ENCODE results near the gene TIMP3. TPM values are rescaled to one million over a fixed set of nuclear protein-coding genes. Genes with fewer than 3 reads are reported as not detected.
A peak's percentile ranks its signal among the peaks of the same experiment; 100 is the strongest.

Gene TIMP3
- total RNA-seq, 1 experiment from 2014 or later: 3.3 TPM

DNA sequence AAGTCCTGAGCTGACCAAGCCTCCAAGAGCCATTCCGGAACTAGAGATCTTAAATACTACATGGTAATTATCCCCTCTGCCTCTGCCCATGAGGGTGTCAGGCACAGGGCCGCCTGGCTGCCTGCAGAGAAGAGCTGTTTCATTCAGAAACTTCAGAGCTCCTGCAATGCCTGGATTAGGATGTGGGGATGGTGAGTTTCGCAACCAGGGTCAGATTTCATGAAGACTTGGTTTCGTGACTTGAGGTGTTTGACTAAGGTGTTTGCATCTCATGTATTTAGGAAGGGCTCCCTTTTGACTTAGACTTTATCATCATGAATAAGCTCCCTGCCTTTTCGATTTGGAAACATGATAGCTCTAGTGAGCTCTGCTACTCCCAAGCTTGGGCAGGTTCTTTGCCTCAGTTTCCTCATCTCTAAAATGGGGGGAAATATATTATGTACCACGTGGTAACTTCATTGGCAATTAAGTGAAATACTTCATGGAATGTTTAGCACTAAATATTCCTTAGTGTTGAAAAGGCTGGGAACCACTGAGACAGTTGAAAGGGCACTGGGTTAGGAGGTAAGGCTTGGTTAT lies 9.1 kb downstream of the TIMP3 start:
- Mint-ChIP-seq H3K27ac (no peak overlapping the region), H3K9me3 (no peaks in the 10 kb centered on the region), H3K36me3 (no peaks in the 10 kb centered on the region), H3K4me3 (no peak overlapping the region), H3K4me1 (peaks cover 34% of the 10 kb centered on the region), H3K27me3 (ENCODE audit: low read depth) (no peaks in the 10 kb centered on the region)
- ChIA-PET CTCF (interaction anchor here (0.9 to 5.8 kb wide), 7 partner anchors 9 to 291 kb away, joined by 3 to 53 read pairs (median 4); partner anchors contain the start of gene TIMP3), POLR2A (interaction anchor here (0.6 to 0.8 kb wide), 2 partner anchors 9 to 13 kb away, joined by 3 to 4 read pairs; partner anchors contain the start of gene TIMP3)
- DNase-seq (ENCODE audit: low spot score) (peak; percentile 38), ATAC-seq (peak; percentile 87)
- TF ChIP-seq, protein P1, sequence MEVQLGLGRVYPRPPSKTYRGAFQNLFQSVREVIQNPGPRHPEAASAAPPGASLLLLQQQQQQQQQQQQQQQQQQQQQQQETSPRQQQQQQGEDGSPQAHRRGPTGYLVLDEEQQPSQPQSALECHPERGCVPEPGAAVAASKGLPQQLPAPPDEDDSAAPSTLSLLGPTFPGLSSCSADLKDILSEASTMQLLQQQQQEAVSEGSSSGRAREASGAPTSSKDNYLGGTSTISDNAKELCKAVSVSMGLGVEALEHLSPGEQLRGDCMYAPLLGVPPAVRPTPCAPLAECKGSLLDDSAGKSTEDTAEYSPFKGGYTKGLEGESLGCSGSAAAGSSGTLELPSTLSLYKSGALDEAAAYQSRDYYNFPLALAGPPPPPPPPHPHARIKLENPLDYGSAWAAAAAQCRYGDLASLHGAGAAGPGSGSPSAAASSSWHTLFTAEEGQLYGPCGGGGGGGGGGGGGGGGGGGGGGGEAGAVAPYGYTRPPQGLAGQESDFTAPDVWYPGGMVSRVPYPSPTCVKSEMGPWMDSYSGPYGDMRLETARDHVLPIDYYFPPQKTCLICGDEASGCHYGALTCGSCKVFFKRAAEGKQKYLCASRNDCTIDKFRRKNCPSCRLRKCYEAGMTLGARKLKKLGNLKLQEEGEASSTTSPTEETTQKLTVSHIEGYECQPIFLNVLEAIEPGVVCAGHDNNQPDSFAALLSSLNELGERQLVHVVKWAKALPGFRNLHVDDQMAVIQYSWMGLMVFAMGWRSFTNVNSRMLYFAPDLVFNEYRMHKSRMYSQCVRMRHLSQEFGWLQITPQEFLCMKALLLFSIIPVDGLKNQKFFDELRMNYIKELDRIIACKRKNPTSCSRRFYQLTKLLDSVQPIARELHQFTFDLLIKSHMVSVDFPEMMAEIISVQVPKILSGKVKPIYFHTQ (CRISPR knock-in tag; IDR thresholded peaks at IDR 0.05): no peak
- TF ChIP-seq SP1 (CRISPR knock-in tag; conservative IDR thresholded peaks at IDR 0.05): no peak
- no peak for TF ChIP-seq NR1H2 (CRISPR knock-in tag; IDR thresholded peaks at IDR 0.05)
- TF ChIP-seq ZNF232 (CRISPR knock-in tag; IDR thresholded peaks at IDR 0.05): no peak
- TF ChIP-seq, protein P2, sequence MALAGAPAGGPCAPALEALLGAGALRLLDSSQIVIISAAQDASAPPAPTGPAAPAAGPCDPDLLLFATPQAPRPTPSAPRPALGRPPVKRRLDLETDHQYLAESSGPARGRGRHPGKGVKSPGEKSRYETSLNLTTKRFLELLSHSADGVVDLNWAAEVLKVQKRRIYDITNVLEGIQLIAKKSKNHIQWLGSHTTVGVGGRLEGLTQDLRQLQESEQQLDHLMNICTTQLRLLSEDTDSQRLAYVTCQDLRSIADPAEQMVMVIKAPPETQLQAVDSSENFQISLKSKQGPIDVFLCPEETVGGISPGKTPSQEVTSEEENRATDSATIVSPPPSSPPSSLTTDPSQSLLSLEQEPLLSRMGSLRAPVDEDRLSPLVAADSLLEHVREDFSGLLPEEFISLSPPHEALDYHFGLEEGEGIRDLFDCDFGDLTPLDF (CRISPR knock-in tag; IDR thresholded peaks at IDR 0.05): no peak
- TF ChIP-seq, protein P3, sequence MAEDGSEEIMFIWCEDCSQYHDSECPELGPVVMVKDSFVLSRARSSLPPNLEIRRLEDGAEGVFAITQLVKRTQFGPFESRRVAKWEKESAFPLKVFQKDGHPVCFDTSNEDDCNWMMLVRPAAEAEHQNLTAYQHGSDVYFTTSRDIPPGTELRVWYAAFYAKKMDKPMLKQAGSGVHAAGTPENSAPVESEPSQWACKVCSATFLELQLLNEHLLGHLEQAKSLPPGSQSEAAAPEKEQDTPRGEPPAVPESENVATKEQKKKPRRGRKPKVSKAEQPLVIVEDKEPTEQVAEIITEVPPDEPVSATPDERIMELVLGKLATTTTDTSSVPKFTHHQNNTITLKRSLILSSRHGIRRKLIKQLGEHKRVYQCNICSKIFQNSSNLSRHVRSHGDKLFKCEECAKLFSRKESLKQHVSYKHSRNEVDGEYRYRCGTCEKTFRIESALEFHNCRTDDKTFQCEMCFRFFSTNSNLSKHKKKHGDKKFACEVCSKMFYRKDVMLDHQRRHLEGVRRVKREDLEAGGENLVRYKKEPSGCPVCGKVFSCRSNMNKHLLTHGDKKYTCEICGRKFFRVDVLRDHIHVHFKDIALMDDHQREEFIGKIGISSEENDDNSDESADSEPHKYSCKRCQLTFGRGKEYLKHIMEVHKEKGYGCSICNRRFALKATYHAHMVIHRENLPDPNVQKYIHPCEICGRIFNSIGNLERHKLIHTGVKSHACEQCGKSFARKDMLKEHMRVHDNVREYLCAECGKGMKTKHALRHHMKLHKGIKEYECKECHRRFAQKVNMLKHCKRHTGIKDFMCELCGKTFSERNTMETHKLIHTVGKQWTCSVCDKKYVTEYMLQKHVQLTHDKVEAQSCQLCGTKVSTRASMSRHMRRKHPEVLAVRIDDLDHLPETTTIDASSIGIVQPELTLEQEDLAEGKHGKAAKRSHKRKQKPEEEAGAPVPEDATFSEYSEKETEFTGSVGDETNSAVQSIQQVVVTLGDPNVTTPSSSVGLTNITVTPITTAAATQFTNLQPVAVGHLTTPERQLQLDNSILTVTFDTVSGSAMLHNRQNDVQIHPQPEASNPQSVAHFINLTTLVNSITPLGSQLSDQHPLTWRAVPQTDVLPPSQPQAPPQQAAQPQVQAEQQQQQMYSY (CRISPR knock-in tag; IDR thresholded peaks at IDR 0.05): no peak
- TF ChIP-seq ZNF138 (CRISPR knock-in tag; conservative IDR thresholded peaks at IDR 0.05): no peak
- TF ChIP-seq MYBL2 (CRISPR knock-in tag; IDR thresholded peaks at IDR 0.05): no peak
- no peak for TF ChIP-seq ETV6 (CRISPR knock-in tag; IDR thresholded peaks at IDR 0.05)
- TF ChIP-seq, protein P4, sequence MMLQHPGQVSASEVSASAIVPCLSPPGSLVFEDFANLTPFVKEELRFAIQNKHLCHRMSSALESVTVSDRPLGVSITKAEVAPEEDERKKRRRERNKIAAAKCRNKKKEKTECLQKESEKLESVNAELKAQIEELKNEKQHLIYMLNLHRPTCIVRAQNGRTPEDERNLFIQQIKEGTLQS (CRISPR knock-in tag; conservative IDR thresholded peaks at IDR 0.05): no peak
- no peak for TF ChIP-seq FOXP1 (CRISPR knock-in tag; IDR thresholded peaks at IDR 0.05; ENCODE audit: borderline replicate concordance)
- no peak for TF ChIP-seq GRHL2 (CRISPR knock-in tag; IDR thresholded peaks at IDR 0.05; ENCODE audit: insufficient replicate concordance, severe bottlenecking)

DNA sequence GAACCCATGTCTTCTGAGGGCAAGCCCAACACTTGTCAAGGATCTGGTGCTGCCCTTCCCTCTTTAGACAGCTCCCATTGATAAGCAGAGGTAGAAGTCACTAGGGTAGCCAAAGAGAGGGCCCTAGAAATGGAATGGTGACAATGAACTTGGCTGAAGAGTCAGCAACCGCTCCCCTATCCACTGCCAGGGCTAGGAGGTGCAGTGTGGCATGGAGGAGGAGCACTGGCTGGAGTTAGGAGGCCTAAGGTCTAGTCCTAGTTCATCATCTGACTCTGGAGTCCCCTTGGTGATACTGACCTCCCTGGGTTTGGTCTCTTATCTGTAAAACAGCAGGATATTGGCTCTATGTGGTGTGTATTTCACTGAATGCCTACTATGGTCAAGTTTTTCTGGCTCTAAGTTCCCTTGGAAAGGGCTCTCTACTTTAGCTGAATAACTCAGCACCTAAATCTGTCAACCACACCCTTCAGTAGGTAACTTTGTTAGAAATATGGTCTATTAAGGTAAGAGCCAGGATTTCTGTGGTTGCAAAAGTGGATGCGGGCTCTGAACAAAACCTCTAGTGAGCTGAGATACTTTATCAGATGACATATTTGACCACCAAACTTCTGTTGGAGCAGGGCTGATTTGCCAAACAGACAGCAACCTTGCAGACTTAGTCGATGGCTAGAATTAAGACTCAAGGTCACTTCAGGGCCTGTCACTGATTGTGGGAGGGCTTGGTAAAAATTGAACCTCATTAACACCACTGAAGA lies 10.5 kb downstream of the TIMP3 start:
- Mint-ChIP-seq H3K36me3 (no peaks in the 10 kb centered on the region), H3K4me1 (peaks cover 28% of the 10 kb centered on the region), H3K9me3 (no peaks in the 10 kb centered on the region), H3K27ac (no peak overlapping the region), H3K4me3 (no peak overlapping the region), H3K27me3 (ENCODE audit: low read depth) (no peaks in the 10 kb centered on the region)
- DNase-seq (ENCODE audit: low spot score) (no peak), ATAC-seq (no peak)
- ChIA-PET CTCF (interaction anchor here (0.7 to 5.8 kb wide), 3 partner anchors 12 to 36 kb away, joined by 3 to 53 read pairs (median 7); no protein-coding TSS in a partner anchor), POLR2A (no interaction called here)
- TF ChIP-seq, protein P5, sequence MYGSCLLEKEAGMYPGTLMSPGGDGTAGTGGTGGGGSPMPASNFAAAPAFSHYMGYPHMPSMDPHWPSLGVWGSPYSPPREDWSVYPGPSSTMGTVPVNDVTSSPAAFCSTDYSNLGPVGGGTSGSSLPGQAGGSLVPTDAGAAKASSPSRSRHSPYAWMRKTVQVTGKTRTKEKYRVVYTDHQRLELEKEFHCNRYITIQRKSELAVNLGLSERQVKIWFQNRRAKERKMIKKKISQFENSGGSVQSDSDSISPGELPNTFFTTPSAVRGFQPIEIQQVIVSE (CRISPR knock-in tag; IDR thresholded peaks at IDR 0.05; ENCODE audit: borderline replicate concordance): no peak
- TF ChIP-seq ZNF317 (CRISPR knock-in tag; IDR thresholded peaks at IDR 0.05; ENCODE audit: borderline replicate concordance, low read depth) (no peak), ZNF512 (CRISPR knock-in tag; IDR thresholded peaks at IDR 0.05; ENCODE audit: borderline replicate concordance) (no peak), CTCF (IDR thresholded peaks at IDR 0.05) (no peak), NFATC4 (CRISPR knock-in tag; IDR thresholded peaks at IDR 0.05) (no peak), FOXP1 (CRISPR knock-in tag; IDR thresholded peaks at IDR 0.05; ENCODE audit: borderline replicate concordance) (no peak), ZNF263 (CRISPR knock-in tag; IDR thresholded peaks at IDR 0.05; ENCODE audit: low read depth) (no peak)
- TF ChIP-seq, protein P6, sequence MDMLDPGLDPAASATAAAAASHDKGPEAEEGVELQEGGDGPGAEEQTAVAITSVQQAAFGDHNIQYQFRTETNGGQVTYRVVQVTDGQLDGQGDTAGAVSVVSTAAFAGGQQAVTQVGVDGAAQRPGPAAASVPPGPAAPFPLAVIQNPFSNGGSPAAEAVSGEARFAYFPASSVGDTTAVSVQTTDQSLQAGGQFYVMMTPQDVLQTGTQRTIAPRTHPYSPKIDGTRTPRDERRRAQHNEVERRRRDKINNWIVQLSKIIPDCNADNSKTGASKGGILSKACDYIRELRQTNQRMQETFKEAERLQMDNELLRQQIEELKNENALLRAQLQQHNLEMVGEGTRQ (CRISPR knock-in tag; IDR thresholded peaks at IDR 0.05): no peak
